AG09319 (cell line): Measurements from ENCODE around the gene TAF10.

Experiments
- DNase-seq: peaks from one replicate; pipeline ENCODE4 v3.0.0-alpha.2; 2010; ENCODE audit warnings: low read depth; ENCODE audit errors: extremely low read depth
- TF ChIP-seq, protein P1 (sequence below): IDR thresholded peaks from 2 replicates; pipeline ENCODE4 v1.5.1; 2011; ENCODE audit warnings: low read depth, mild to moderate bottlenecking, inconsistent platforms, low read length, moderate library complexity

Gene TAF10

GRCh38 chr11:6583584-6583983 lies 28.4 kb downstream of the TAF10 start:
- no peak for DNase-seq
- TF ChIP-seq, protein P1, sequence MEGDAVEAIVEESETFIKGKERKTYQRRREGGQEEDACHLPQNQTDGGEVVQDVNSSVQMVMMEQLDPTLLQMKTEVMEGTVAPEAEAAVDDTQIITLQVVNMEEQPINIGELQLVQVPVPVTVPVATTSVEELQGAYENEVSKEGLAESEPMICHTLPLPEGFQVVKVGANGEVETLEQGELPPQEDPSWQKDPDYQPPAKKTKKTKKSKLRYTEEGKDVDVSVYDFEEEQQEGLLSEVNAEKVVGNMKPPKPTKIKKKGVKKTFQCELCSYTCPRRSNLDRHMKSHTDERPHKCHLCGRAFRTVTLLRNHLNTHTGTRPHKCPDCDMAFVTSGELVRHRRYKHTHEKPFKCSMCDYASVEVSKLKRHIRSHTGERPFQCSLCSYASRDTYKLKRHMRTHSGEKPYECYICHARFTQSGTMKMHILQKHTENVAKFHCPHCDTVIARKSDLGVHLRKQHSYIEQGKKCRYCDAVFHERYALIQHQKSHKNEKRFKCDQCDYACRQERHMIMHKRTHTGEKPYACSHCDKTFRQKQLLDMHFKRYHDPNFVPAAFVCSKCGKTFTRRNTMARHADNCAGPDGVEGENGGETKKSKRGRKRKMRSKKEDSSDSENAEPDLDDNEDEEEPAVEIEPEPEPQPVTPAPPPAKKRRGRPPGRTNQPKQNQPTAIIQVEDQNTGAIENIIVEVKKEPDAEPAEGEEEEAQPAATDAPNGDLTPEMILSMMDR, result no peak

DNA sequence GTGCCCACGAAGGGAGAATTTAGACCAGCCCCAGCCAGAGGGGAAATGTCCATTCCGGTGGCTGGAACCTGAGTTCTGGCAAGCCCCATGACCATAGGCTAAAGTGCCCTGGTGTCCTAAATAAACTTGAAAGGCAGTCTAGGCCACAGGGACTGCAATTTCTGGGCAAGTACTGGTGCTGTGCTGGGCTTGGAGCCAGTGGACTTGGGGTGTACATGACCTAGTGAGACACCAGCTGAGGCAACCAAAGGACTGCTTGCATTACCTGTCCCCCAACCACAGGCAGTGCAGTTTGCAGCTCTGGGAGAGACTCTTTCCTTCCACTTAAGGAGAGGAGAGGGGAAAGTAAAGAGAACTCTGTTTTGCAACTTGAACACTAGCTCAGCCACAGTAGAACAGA lies 32.3 kb downstream of the TAF10 start:
- no peak for DNase-seq
- TF ChIP-seq, protein P1, result no peak

- DNase-seq, result no peak
- TF ChIP-seq, protein P1, result no peak
Measured at GRCh38 chr11:6578134-6578533, 33.9 kb downstream of the TAF10 start.

DNA sequence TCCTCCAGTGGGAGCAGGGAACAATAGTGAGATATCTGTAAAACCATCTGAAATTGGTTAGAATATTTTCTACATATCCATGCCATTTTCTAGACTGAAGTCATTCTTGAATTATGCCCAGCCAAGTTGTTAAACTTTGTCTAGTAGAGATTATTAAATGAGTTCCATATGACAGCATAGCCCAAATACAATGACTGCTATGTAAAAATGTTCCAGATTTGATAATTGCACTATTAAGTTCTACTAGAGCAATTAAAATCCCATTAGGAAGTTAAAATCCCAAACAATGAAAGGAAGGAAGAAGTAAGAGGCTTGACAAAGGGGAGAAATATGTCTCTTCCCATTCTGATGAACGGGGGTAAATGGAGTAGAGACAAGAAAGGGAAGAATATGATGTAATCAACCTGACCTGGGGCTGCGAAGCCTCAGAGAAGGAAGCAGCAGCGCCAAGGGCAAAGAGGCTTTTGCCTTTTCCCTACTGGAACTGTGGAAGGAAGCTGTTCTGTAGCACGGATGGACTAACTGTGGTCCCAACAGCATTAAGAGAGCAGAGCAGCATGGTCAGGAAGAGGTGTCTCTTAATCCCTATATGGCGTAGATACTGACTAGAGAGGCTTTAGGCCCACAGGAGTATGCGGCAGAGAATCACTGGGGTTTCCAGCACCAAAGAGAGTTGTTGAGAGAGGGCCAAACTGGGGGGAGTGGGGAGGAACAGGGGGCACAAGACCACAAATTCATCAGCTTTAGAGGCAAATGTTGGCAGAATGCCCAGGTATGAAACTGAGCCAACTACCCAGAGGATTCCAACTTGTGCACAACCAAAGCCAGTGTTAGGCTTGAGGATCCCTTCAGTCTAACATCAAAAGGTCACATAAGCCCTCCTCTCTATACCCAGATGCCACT lies 35.3 kb downstream of the TAF10 start:
- TF ChIP-seq, protein P1, result peak; percentile 14
- DNase-seq, result peak; percentile 52

DNA sequence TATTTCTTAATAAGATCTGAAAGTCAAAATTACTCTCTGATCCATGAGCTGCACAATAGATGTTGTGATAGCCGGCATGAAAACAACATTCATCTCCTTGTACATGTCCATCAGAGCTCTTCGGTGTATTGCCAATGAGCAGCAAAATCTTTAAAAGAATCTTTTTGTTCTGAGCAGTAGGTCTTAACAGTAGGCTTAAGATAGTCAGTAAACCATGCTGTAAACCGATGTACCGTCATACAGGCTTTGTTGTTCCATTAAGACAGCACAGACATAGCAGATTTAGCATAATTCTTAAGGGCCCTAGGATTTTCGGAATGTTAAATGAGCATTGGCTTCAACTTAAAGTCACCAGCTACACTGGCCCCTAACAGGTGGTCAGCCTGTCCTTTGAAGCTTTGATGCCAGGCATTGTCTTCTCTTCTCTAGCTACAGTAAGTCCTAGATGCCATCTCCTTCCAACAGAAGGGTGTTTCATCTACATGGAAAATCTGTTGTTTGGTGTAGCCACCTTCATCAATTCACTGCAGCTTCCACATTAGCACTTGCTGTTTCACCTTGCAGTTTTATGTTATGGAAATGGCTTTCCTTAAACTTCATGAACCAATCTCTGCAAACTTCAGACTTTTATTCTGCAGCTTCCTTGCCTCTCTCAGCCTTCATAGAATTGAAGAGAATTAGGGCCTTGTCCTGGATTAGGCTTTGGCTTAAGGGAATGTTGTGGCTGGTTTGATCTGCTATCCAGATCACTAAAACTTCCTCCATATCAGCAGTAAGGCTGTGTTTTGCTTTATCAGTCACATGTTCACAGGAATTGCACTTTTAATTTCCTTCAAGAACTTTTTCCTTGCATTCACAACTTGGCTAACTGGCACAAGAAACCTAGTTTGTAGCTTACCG lies 37.0 kb downstream of the TAF10 start:
- TF ChIP-seq, protein P1, result no peak
- DNase-seq, result no peak

DNA sequence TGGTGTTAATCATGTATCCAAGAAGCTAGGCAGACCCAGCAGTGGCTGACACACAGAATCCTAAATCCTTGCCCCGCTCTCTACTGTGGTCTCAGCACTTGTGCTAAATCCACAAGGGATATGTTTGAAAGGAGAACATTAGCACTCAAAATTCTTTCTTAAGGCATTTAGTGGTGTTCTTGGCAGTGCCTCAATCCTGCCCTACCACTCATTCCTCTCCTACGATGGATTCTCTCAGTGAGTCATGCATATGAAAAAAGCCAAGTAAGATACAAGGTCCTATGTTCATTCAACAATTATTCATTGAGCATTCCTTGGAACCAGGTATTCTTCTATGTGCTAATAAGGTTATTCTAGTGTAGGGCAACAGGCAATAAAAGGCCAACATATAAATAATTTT lies 39.8 kb downstream of the TAF10 start:
- peak; percentile 25 for DNase-seq
- TF ChIP-seq, protein P1, result no peak

GRCh38 chr11:6571434-6572008 lies 40.5 kb downstream of the TAF10 start:
- no peak for DNase-seq

More at GRCh38 chr11:6571434-6572008, 40.5 kb downstream of the TAF10 start:
- TF ChIP-seq, protein P1, result no peak
